Progenitor cell of endocrine pancreas (in vitro differentiated cells): ENCODE results near the gene TUBA3D. TPM values are rescaled to one million over a fixed set of nuclear protein-coding genes. Genes with fewer than 3 reads are reported as not detected.
A peak's percentile ranks its signal among the peaks of the same experiment; 100 is the strongest.
"Not testable (repeated sequence)": the region's sequence is repeated elsewhere in the genome, so short reads cannot be mapped to it uniquely, and the experiment has no call there.

Source experiments
- DNase-seq: peaks from one replicate; pipeline ENCODE4 v3.0.0; 2021; ENCODE audit warnings: low spot score; ENCODE audit not compliant: unreplicated experiment
- H3K27ac Mint-ChIP-seq: 2 replicates; pipeline ENCODE4 v1.8.0; 2021; ENCODE audit warnings: mild to moderate bottlenecking, moderate library complexity, mixed read lengths
- H3K27me3 Mint-ChIP-seq: 2 replicates; pipeline ENCODE4 v1.8.0; 2021; ENCODE audit warnings: mixed read lengths
- H3K36me3 Mint-ChIP-seq: 2 replicates; pipeline ENCODE4 v1.8.0; 2022; ENCODE audit warnings: mixed read lengths; ENCODE audit not compliant: insufficient read depth
- H3K4me1 Mint-ChIP-seq: 2 replicates; pipeline ENCODE4 v1.8.0; 2021; ENCODE audit warnings: low read depth, mixed read lengths
- H3K4me3 Mint-ChIP-seq: 2 replicates; pipeline ENCODE4 v1.8.0; 2021; ENCODE audit warnings: low read depth, mild to moderate bottlenecking, moderate library complexity, mixed read lengths
- H3K9me3 Mint-ChIP-seq: 2 replicates; pipeline ENCODE4 v1.8.0; 2021; ENCODE audit warnings: low read depth, mixed read lengths
- CTCF ChIP-seq: fragments of 200-600 bp; sonication (generic); IDR thresholded peaks from one replicate; pipeline ENCODE4 v1.5.0; 2021; ENCODE audit warnings: antibody characterized with exemption, mild to moderate bottlenecking; ENCODE audit not compliant: unreplicated experiment
- total RNA-seq: library from RNA; stranded (reverse); gene quantifications from 2 replicates; pipeline ENCODE4 v1.2.1, GENCODE V29; 2021

TUBA3D gene
- total RNA-seq, 1 donor from 2014 or later, result not detected

GRCh38 chr2:131484906-131485460 lies 9.1 kb downstream of the TUBA3D start:
- H3K36me3 Mint-ChIP-seq, H3K27ac Mint-ChIP-seq, H3K4me3 Mint-ChIP-seq, DNase-seq, H3K4me1 Mint-ChIP-seq, H3K9me3 Mint-ChIP-seq, H3K27me3 Mint-ChIP-seq: not testable (repeated sequence)

DNA sequence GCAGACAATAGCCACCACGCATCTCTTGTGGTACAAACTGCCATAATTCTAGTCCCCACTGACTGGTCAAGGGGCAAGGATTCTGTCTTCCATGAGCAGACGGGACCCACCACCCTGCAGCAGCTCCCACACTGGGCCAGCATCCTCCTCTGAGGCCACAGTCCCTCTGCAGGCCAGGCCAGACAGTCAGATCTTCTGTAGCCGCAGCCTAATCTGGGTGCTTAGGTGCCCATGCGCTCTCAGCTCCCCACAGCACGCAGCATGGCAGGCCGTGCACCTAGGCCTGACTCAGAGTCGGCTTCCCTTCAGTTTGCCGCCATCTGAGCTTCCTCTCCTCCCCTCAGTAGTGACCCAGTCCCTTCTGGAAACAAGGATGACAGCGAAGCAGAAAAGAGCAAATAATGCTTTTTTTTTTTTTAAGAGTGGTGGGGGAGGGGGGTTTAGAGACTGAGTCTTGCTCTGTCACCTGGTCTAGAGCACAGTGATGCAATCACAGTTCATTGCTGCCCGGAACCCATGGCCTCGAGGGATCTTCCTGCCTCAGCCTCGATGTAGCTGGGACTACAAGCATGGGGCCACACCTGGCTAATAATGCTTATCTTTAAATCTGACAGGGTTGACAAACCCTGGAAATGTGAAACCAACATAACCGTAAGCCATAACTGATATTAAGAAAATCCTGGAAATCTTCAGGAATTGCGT lies 10.4 kb downstream of the TUBA3D start:
- H3K36me3 Mint-ChIP-seq, H3K9me3 Mint-ChIP-seq, H3K27ac Mint-ChIP-seq, H3K4me1 Mint-ChIP-seq, H3K4me3 Mint-ChIP-seq, H3K27me3 Mint-ChIP-seq, DNase-seq: not testable (repeated sequence)

GRCh38 chr2:131488306-131489205 lies 12.6 kb downstream of the TUBA3D start:
- Mint-ChIP-seq H3K27ac (no peak overlapping the region), H3K4me3 (no peak overlapping the region), H3K9me3 (no peaks in the 10 kb centered on the region), H3K36me3 (peaks cover 4% of the 10 kb centered on the region), H3K27me3 (no peaks in the 10 kb centered on the region), H3K4me1 (peaks cover 5% of the 10 kb centered on the region)
- TF ChIP-seq CTCF, result no peak
- no peak for DNase-seq

GRCh38 chr2:131490616-131491468 lies 14.9 kb downstream of the TUBA3D start:
- H3K4me1 Mint-ChIP-seq, result peaks cover 10% of the 10 kb centered on the region
- not testable (repeated sequence) for H3K9me3 Mint-ChIP-seq, H3K27me3 Mint-ChIP-seq, DNase-seq, H3K36me3 Mint-ChIP-seq
- peak overlapping the region; percentile 68 for H3K4me3 Mint-ChIP-seq
- peak overlapping the region; percentile 49 for H3K27ac Mint-ChIP-seq

GRCh38 chr2:131491469-131491836 lies 15.5 kb downstream of the TUBA3D start:
- peaks cover 10% of the 10 kb centered on the region for H3K4me1 Mint-ChIP-seq
- H3K9me3 Mint-ChIP-seq, H3K36me3 Mint-ChIP-seq, DNase-seq, H3K27me3 Mint-ChIP-seq: not testable (repeated sequence)
- peak overlapping the region; percentile 68 for H3K4me3 Mint-ChIP-seq
- peak overlapping the region; percentile 49 for H3K27ac Mint-ChIP-seq

DNA sequence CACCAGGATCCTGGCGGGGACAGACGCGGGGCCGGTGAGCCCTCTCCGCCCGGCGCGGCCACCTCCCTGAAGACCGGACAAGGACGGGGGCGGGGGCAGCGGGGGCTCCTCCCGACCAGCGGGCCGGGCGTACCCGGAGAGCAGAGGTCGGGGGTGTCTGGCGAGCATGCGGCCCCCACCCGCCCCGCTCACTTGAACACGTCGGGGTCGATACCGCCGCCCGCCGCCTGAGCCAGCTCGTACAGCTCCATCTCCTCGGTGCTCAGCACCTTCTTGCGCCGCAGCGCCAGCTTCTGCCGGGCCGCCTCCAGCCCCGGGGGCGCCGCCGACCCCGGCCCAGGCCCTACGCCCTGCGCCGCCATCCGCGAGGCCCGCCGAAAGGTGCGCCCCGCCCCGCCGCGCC lies 16.1 kb downstream of the TUBA3D start, which contains the start of gene MZT2A:
Gene MZT2A, minus strand, starts transcription at position 383 of the 403 bp plus-strand sequence. Its CDS starts 21 bp downstream, at position 362.
- Mint-ChIP-seq H3K4me3 (peak within 1 kb of the TSS; percentile 98), H3K27ac (peak within 1 kb of the TSS; percentile 99)
- DNase-seq, result not testable (repeated sequence)

DNA sequence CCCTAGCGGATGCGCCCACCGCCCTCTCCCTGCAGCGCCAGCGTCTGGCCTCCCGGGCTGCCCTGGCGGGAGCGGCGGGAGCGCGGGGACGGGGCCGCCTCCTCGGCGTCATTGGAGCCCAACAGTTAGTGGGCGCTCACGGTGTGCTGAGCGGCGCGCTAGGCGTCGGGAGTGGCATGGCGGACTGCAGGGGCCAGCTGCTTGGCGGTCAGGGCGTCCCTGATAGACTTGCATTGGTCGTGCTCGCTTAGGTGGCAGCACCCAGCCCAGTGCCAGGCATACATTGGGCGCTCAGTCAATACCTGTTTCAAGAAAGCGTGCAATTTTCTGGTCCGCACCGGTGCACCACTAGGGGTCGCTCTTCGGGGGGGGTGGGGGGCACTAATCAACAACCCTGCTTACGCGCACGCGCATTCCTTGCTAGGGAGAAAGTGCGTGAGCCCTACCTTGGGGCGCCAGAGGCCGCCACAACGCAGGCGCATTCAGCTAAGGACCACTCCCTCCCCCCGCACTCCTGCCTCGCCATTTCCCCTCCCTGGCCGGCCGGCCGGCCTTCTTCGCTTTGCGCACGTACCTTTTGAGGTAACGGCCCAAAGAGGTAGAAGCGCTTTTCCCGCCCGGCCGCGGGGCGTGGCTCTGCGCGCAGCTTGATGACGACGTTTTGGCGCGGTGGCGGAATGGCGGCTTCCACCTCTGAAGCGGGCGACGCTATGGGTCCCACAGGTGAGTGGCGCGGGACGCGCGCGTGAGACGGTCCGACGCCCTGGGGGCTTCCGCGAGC lies 16.7 kb downstream of the TUBA3D start:
- DNase-seq, result peak; percentile 92
- Mint-ChIP-seq H3K27ac (peak overlapping the region; percentile 99), H3K27me3 (no peaks in the 10 kb centered on the region), H3K4me3 (peak overlapping the region; percentile 98), H3K36me3 (peaks cover 4% of the 10 kb centered on the region), H3K9me3 (no peaks in the 10 kb centered on the region), H3K4me1 (peaks cover 10% of the 10 kb centered on the region)
- peak; percentile 67 for TF ChIP-seq CTCF

More for the DNA sequence above, 16.1 kb downstream of the TUBA3D start, which contains the start of gene MZT2A:
- H3K9me3 Mint-ChIP-seq, H3K27me3 Mint-ChIP-seq, H3K36me3 Mint-ChIP-seq: not testable (repeated sequence)
- H3K4me1 Mint-ChIP-seq, result peaks cover 10% of the 10 kb centered on the region
